CD4-positive, CD25-positive, alpha-beta regulatory T cell (primary cell): Measurements from ENCODE around the gene LCN6. TPM values are rescaled to one million over a fixed set of nuclear protein-coding genes. Genes with fewer than 3 reads are reported as not detected.
A peak's percentile ranks its signal among the peaks of the same experiment; 100 is the strongest.

Source experiments
- ATAC-seq, 2 donors: fragments of 150-1000 bp; cut with Tn5 transposase; one replicate each; pipeline ENCODE4 v1.10.0; 2021; ENCODE audit warnings: low read depth in 2 of 2, moderate number of reproducible peaks in 2 of 2, moderate library complexity in 1 of 2
- DNase-seq, 3 donors: peaks; one replicate each; pipeline versions ENCODE4 v3.0.0 to v3.0.0-alpha.2; 2012 to 2022; ENCODE audit warnings: mixed read lengths in 1 of 3
- H3K27ac ChIP-seq: one replicate; pipeline ENCODE4 v1.7.0; 2013; ENCODE audit warnings: mild to moderate bottlenecking, low read length; ENCODE audit not compliant: insufficient read depth, poor library complexity, severe bottlenecking
- H3K27me3 ChIP-seq: one replicate; pipeline ENCODE4 v1.7.0; 2013; ENCODE audit warnings: low read length; ENCODE audit not compliant: control insufficient read depth, insufficient read depth
- H3K36me3 ChIP-seq: one replicate; pipeline ENCODE4 v1.7.0; 2013; ENCODE audit warnings: mild to moderate bottlenecking, low read length, moderate library complexity; ENCODE audit not compliant: control insufficient read depth, insufficient read depth
- H3K4me1 ChIP-seq: 2 replicates; pipeline ENCODE4 v1.7.0; 2013; ENCODE audit warnings: mild to moderate bottlenecking, low read length; ENCODE audit not compliant: insufficient read depth, control insufficient read depth, poor library complexity, severe bottlenecking
- H3K4me3 ChIP-seq: one replicate; pipeline ENCODE4 v1.7.0; 2013; ENCODE audit warnings: low read depth, mild to moderate bottlenecking, low read length, moderate library complexity
- H3K9me3 ChIP-seq, 2 experiments: 1 replicate in 1 of 2; 2 replicates in 1 of 2; pipeline ENCODE4 v1.7.0; 2013; ENCODE audit warnings: low read length in 2 of 2, mild to moderate bottlenecking in 1 of 2, moderate library complexity in 1 of 2; ENCODE audit not compliant: control insufficient read depth in 2 of 2
- H3K27ac Mint-ChIP-seq, 3 donors: one replicate each; pipeline ENCODE4 v1.8.0; 2020 to 2022; ENCODE audit warnings: mild to moderate bottlenecking in 3 of 3, mixed read lengths in 3 of 3, moderate library complexity in 2 of 3
- H3K27me3 Mint-ChIP-seq: one replicate; pipeline ENCODE4 v1.8.0; 2022; ENCODE audit warnings: mild to moderate bottlenecking, mixed read lengths
- H3K36me3 Mint-ChIP-seq: one replicate; pipeline ENCODE4 v1.8.0; 2020; ENCODE audit warnings: mixed read lengths
- H3K4me1 Mint-ChIP-seq, 4 donors: one replicate each; pipeline ENCODE4 v1.8.0; 2020 to 2022; ENCODE audit warnings: mixed read lengths in 4 of 4, mild to moderate bottlenecking in 1 of 4
- H3K4me3 Mint-ChIP-seq, 4 donors: one replicate each; pipeline ENCODE4 v1.8.0; 2020 to 2022; ENCODE audit warnings: mild to moderate bottlenecking in 4 of 4, mixed read lengths in 4 of 4, moderate library complexity in 3 of 4
- H3K9me3 Mint-ChIP-seq, 7 donors: one replicate each; pipeline ENCODE4 v1.8.0; 2020 to 2022; ENCODE audit warnings: mixed read lengths in 7 of 7, mild to moderate bottlenecking in 3 of 7, moderate library complexity in 2 of 7
- polyA plus RNA-seq, 4 donors: library from polyadenylated mRNA; unstranded; fragments of 300-500 nt; fragmentation: Illumina TruSeq; gene quantifications; one replicate each; pipeline ENCODE4 v1.2.3, GENCODE V29; 2021
- total RNA-seq: library from RNA; stranded (reverse); gene quantifications from one replicate; pipeline ENCODE4 v1.2.3, GENCODE V29; 2022

The LCN6 gene
- total and polyA plus RNA-seq, 5 donors from 2014 or later = not detected

- no peak overlapping the region for H3K4me3 ChIP-seq
- peaks cover 22% of the 10 kb centered on the region for H3K36me3 ChIP-seq
- H3K27me3 ChIP-seq = no peaks in the 10 kb centered on the region
- Mint-ChIP-seq H3K4me3 (peak overlapping the region; percentile 60 to 89 (median 74)), H3K4me1 (peaks cover 6 to 34% (median 10%) of the 10 kb centered on the region in 4 donors), H3K9me3 (peaks cover 0 to 3% (median 0%) of the 10 kb centered on the region in 7 donors), H3K27me3 (peaks cover 9% of the 10 kb centered on the region), H3K27ac (no peak overlapping the region), H3K36me3 (peaks cover 19% of the 10 kb centered on the region)
- no peaks in the 10 kb centered on the region for H3K9me3 ChIP-seq
- DNase-seq (no peak), ATAC-seq (no peak)
- peaks cover 35% of the 10 kb centered on the region for H3K4me1 ChIP-seq
- H3K27ac ChIP-seq = no peak overlapping the region
Measured at GRCh38 chr9:136729144-136729543, 19.2 kb downstream of the LCN6 start.

GRCh38 chr9:136728548-136729123, 19.7 kb downstream of the LCN6 start:
- no peak overlapping the region for H3K27ac ChIP-seq
- no peak overlapping the region for H3K27ac Mint-ChIP-seq
- peak in 1 of 3 donors; percentile 20 for DNase-seq

GRCh38 chr9:136728080-136728547, 20.2 kb downstream of the LCN6 start:
- peak; percentile 77 to 78 for ATAC-seq
- H3K27me3 Mint-ChIP-seq = peaks cover 9% of the 10 kb centered on the region
- DNase-seq = peak; percentile 83 to 91 (median 91)
- peaks cover 35% of the 10 kb centered on the region for H3K4me1 ChIP-seq
- no peaks in the 10 kb centered on the region for H3K27me3 ChIP-seq
- H3K9me3 ChIP-seq = no peaks in the 10 kb centered on the region
- H3K9me3 Mint-ChIP-seq = peaks cover 0 to 3% (median 0%) of the 10 kb centered on the region in 7 donors
- peaks cover 6 to 39% (median 10%) of the 10 kb centered on the region in 4 donors for H3K4me1 Mint-ChIP-seq
- peak overlapping the region in 1 of 3 donors; percentile 95 for H3K27ac Mint-ChIP-seq
- peaks cover 30% of the 10 kb centered on the region for H3K36me3 ChIP-seq
- H3K4me3 Mint-ChIP-seq = peak overlapping the region; percentile 83 to 96 (median 96)
- H3K36me3 Mint-ChIP-seq = peaks cover 25% of the 10 kb centered on the region
- H3K4me3 ChIP-seq = no peak overlapping the region
- peak overlapping the region; percentile 68 for H3K27ac ChIP-seq

More at GRCh38 chr9:136728548-136729123, 19.7 kb downstream of the LCN6 start:
- Mint-ChIP-seq H3K36me3 (peaks cover 24% of the 10 kb centered on the region), H3K4me1 (peaks cover 6 to 37% (median 10%) of the 10 kb centered on the region in 4 donors), H3K9me3 (peaks cover 0 to 3% (median 0%) of the 10 kb centered on the region in 7 donors), H3K4me3 (peak overlapping the region in 3 of 4 donors; percentile 60 to 76 (median 72)), H3K27me3 (peaks cover 9% of the 10 kb centered on the region)
- ATAC-seq = peak in 1 of 2 donors; percentile 2
- H3K4me1 ChIP-seq = peaks cover 35% of the 10 kb centered on the region
- no peak overlapping the region for H3K4me3 ChIP-seq
- H3K9me3 ChIP-seq = no peaks in the 10 kb centered on the region
- H3K36me3 ChIP-seq = peaks cover 27% of the 10 kb centered on the region
- H3K27me3 ChIP-seq = no peaks in the 10 kb centered on the region

GRCh38 chr9:136726631-136727191, 21.6 kb downstream of the LCN6 start:
- peaks cover 9% of the 10 kb centered on the region for H3K27me3 Mint-ChIP-seq
- Histone ChIP-seq H3K4me1 (peaks cover 35% of the 10 kb centered on the region), H3K36me3 (peaks cover 35% of the 10 kb centered on the region), H3K4me3 (peak overlapping the region; percentile 87), H3K9me3 (no peaks in the 10 kb centered on the region), H3K27me3 (no peaks in the 10 kb centered on the region), H3K27ac (peak overlapping the region; percentile 68)
- H3K4me1 Mint-ChIP-seq = peaks cover 6 to 39% (median 10%) of the 10 kb centered on the region in 4 donors
- H3K36me3 Mint-ChIP-seq = peaks cover 25% of the 10 kb centered on the region
- H3K4me3 Mint-ChIP-seq = peak overlapping the region; percentile 96 to 97 (median 96)
- H3K27ac Mint-ChIP-seq = peak overlapping the region; percentile 86 to 97 (median 95)
- DNase-seq (peak; percentile 25 to 75 (median 54)), ATAC-seq (peak; percentile 42 to 49)
- peaks cover 0 to 3% (median 0%) of the 10 kb centered on the region in 7 donors for H3K9me3 Mint-ChIP-seq

GRCh38 chr9:136726118-136726517, 22.2 kb downstream of the LCN6 start:
- peaks cover 26% of the 10 kb centered on the region for H3K36me3 Mint-ChIP-seq
- ATAC-seq (no peak), DNase-seq (no peak)
- peak overlapping the region; percentile 87 for H3K4me3 ChIP-seq
- H3K27me3 ChIP-seq = no peaks in the 10 kb centered on the region
- H3K27ac ChIP-seq = peak overlapping the region; percentile 68
- H3K9me3 ChIP-seq = no peaks in the 10 kb centered on the region
- H3K27me3 Mint-ChIP-seq = peaks cover 9% of the 10 kb centered on the region
- peaks cover 35% of the 10 kb centered on the region for H3K4me1 ChIP-seq
- H3K4me1 Mint-ChIP-seq = peaks cover 6 to 41% (median 11%) of the 10 kb centered on the region in 4 donors
- peak overlapping the region; percentile 86 to 97 (median 95) for H3K27ac Mint-ChIP-seq
- H3K4me3 Mint-ChIP-seq = peak overlapping the region; percentile 96 to 97 (median 96)
- H3K36me3 ChIP-seq = peaks cover 38% of the 10 kb centered on the region
- peaks cover 0 to 3% (median 0%) of the 10 kb centered on the region in 7 donors for H3K9me3 Mint-ChIP-seq

- no peak for DNase-seq
- peaks cover 6 to 42% (median 11%) of the 10 kb centered on the region in 4 donors for H3K4me1 Mint-ChIP-seq
- Histone ChIP-seq H3K4me1 (peaks cover 35% of the 10 kb centered on the region), H3K9me3 (no peaks in the 10 kb centered on the region), H3K36me3 (peaks cover 38% of the 10 kb centered on the region), H3K27me3 (no peaks in the 10 kb centered on the region), H3K27ac (no peak overlapping the region), H3K4me3 (no peak overlapping the region)
- H3K27ac Mint-ChIP-seq = peak overlapping the region in 1 of 3 donors; percentile 38
- H3K9me3 Mint-ChIP-seq = peaks cover 0 to 3% (median 0%) of the 10 kb centered on the region in 7 donors
- ATAC-seq = no peak
- H3K4me3 Mint-ChIP-seq = peak overlapping the region; percentile 13 to 96 (median 56)
- H3K36me3 Mint-ChIP-seq = peaks cover 28% of the 10 kb centered on the region
- peaks cover 9% of the 10 kb centered on the region for H3K27me3 Mint-ChIP-seq
Measured at GRCh38 chr9:136725612-136726011, 22.7 kb downstream of the LCN6 start.

GRCh38 chr9:136724772-136725171, 23.6 kb downstream of the LCN6 start:
- Mint-ChIP-seq H3K36me3 (peaks cover 28% of the 10 kb centered on the region), H3K4me3 (peak overlapping the region in 1 of 4 donors; percentile 78), H3K27me3 (peaks cover 9% of the 10 kb centered on the region), H3K27ac (no peak overlapping the region), H3K4me1 (peaks cover 6 to 42% (median 11%) of the 10 kb centered on the region in 4 donors), H3K9me3 (peaks cover 0 to 3% (median 0%) of the 10 kb centered on the region in 7 donors)
- no peaks in the 10 kb centered on the region for H3K9me3 ChIP-seq
- H3K4me1 ChIP-seq = peaks cover 35% of the 10 kb centered on the region
- H3K4me3 ChIP-seq = no peak overlapping the region
- ATAC-seq (no peak), DNase-seq (no peak)
- H3K27ac ChIP-seq = no peak overlapping the region
- H3K36me3 ChIP-seq = peaks cover 38% of the 10 kb centered on the region
- no peaks in the 10 kb centered on the region for H3K27me3 ChIP-seq
